ENCODE results near the gene KCNJ1. TPM values are rescaled to one million over a fixed set of nuclear protein-coding genes. Genes with fewer than 3 reads are reported as not detected.

Gene KCNJ1
- total RNA-seq, 1 experiment from 2014 or later, result not detected

- DNase-seq, result peak in 1 of 2 experiments; percentile 53
- no peak overlapping the region for H2AFZ ChIP-seq
- ChIA-PET CTCF (interaction anchor here (0.6 kb wide), 1 partner anchor 827 kb away, joined by 3 read pairs; no protein-coding TSS in a partner anchor), POLR2A (ENCODE audit: unreplicated experiment) (interaction anchor here (0.6 to 0.7 kb wide), 2 partner anchors 220 to 392 kb away, joined by 4 to 5 read pairs; no protein-coding TSS in a partner anchor)
- no TSS peak for BruUV-seq (replicated peaks)
- no peaks in the 10 kb centered on the region for H4K20me1 ChIP-seq (ENCODE audit: insufficient read depth)
- H3K4me3 ChIP-seq, result no peak overlapping the region
- TF ChIP-seq EZH2 (IDR thresholded peaks at IDR 0.05; ENCODE audit: low read depth) (no peak), CTCF (conservative IDR thresholded peaks at IDR 0.05) (no peak)
- no peaks in the 10 kb centered on the region for H3K36me3 ChIP-seq (ENCODE audit: low read depth)
- no peaks in the 10 kb centered on the region for H3K4me1 ChIP-seq (replicated peaks; ENCODE audit: insufficient read depth)
- H3K9me2 ChIP-seq (ENCODE audit: insufficient read depth), result no peaks in the 10 kb centered on the region
- no peaks in the 10 kb centered on the region for H3K9me3 ChIP-seq (ENCODE audit: insufficient read depth, low read depth)
- H3K27me3 ChIP-seq (ENCODE audit: insufficient read depth, low read depth), result no peaks in the 10 kb centered on the region
- intact Hi-C loops (cut with micrococcal nuclease; ENCODE audit: unreplicated experiment), result no loop called here
- H3F3A ChIP-seq (ENCODE audit: insufficient read depth, low read depth), result no peaks in the 10 kb centered on the region
- H3K79me2 ChIP-seq (ENCODE audit: low read depth), result no peaks in the 10 kb centered on the region
- no peak overlapping the region for H3K4me2 ChIP-seq
- no peak overlapping the region for H3K27ac ChIP-seq
Measured at GRCh38 chr11:128898580-128899344, 31.7 kb upstream of the KCNJ1 start.

DNA sequence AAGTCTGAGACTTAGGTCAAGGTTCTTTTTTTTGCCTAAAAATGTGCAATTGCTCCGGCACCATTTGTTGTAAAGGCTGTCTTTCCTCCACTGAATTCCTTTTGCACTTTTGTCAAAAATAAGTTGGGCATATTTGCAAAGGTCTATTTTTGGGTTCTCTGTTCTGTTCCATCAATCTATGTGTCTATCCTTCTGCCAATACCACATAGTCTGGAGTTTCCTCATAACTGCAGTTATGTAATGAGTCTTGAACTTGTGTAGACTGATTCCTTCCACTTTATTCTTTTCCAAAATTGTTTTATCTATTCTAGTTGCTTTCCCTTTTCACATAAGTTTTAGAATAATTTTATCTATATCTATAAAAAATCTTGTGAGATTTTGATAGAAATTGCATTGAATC lies 30.7 kb upstream of the KCNJ1 start:
- Histone ChIP-seq H3K36me3 (ENCODE audit: low read depth) (no peaks in the 10 kb centered on the region), H3K9me2 (ENCODE audit: insufficient read depth) (no peaks in the 10 kb centered on the region), H3K27me3 (ENCODE audit: insufficient read depth, low read depth) (no peaks in the 10 kb centered on the region), H3K79me2 (ENCODE audit: low read depth) (no peaks in the 10 kb centered on the region), H2AFZ (no peak overlapping the region), H3K4me3 (no peak overlapping the region), H3K9me3 (ENCODE audit: insufficient read depth, low read depth) (no peaks in the 10 kb centered on the region), H4K20me1 (ENCODE audit: insufficient read depth) (no peaks in the 10 kb centered on the region), H3F3A (ENCODE audit: insufficient read depth, low read depth) (no peaks in the 10 kb centered on the region), H3K27ac (no peak overlapping the region), H3K4me2 (no peak overlapping the region), H3K4me1 (replicated peaks; ENCODE audit: insufficient read depth) (no peaks in the 10 kb centered on the region)
- intact Hi-C loops (cut with micrococcal nuclease; ENCODE audit: unreplicated experiment), result no loop called here
- TF ChIP-seq CTCF (conservative IDR thresholded peaks at IDR 0.05), result no peak
- ChIA-PET CTCF (interaction anchor here (0.6 kb wide), 1 partner anchor 828 kb away, joined by 3 read pairs; no protein-coding TSS in a partner anchor), POLR2A (ENCODE audit: unreplicated experiment) (no interaction called here)
- DNase-seq, result no peak
- no TSS peak for BruUV-seq (replicated peaks)

- ChIA-PET POLR2A (ENCODE audit: unreplicated experiment) (no interaction called here), CTCF (no interaction called here)
- intact Hi-C loops (cut with micrococcal nuclease; ENCODE audit: unreplicated experiment), result no loop called here
- no peaks in the 10 kb centered on the region for H3K36me3 ChIP-seq (ENCODE audit: low read depth)
- H4K20me1 ChIP-seq (ENCODE audit: insufficient read depth), result no peaks in the 10 kb centered on the region
- no peaks in the 10 kb centered on the region for H3K4me1 ChIP-seq (replicated peaks; ENCODE audit: insufficient read depth)
- no peaks in the 10 kb centered on the region for H3K79me2 ChIP-seq (ENCODE audit: low read depth)
- H2AFZ ChIP-seq, result no peak overlapping the region
- H3K27me3 ChIP-seq (ENCODE audit: insufficient read depth, low read depth), result no peaks in the 10 kb centered on the region
- no peaks in the 10 kb centered on the region for H3F3A ChIP-seq (ENCODE audit: insufficient read depth, low read depth)
- TF ChIP-seq EZH2 (IDR thresholded peaks at IDR 0.05; ENCODE audit: low read depth) (no peak), CTCF (conservative IDR thresholded peaks at IDR 0.05) (no peak)
- no peak overlapping the region for H3K27ac ChIP-seq
- H3K9me2 ChIP-seq (ENCODE audit: insufficient read depth), result no peaks in the 10 kb centered on the region
- no peak overlapping the region for H3K4me3 ChIP-seq
- no peak overlapping the region for H3K4me2 ChIP-seq
- no TSS peak for BruUV-seq (replicated peaks)
- no peaks in the 10 kb centered on the region for H3K9me3 ChIP-seq (ENCODE audit: insufficient read depth, low read depth)
- no peak for DNase-seq
Measured at GRCh38 chr11:128896356-128896755, 29.3 kb upstream of the KCNJ1 start.

All from PC-9 (cell line).